Bronchial epithelial cell (primary cell): ENCODE measurements around the gene DLGAP4. TPM values are rescaled to one million over a fixed set of nuclear protein-coding genes. Genes with fewer than 3 reads are reported as not detected.

Source experiments
- DNase-seq: peaks from one replicate; pipeline ENCODE4 v3.0.0-alpha.2; 2010; ENCODE audit warnings: low read depth
- FAIRE-seq: peaks from 2 replicates; lab custom pipeline; 2011; peaks lifted over from hg19 to GRCh38; lab: Jason Lieb, UNC
- H3K27me3 ChIP-seq: 2 replicates; pipeline ENCODE4 v1.5.1; 2011; ENCODE audit warnings: low read length; ENCODE audit not compliant: control insufficient read depth, insufficient read depth
- H3K36me3 ChIP-seq: 2 replicates; pipeline ENCODE4 v1.5.1; 2011; ENCODE audit warnings: low read length; ENCODE audit not compliant: control insufficient read depth, insufficient read depth
- H3K4me3 ChIP-seq: 2 replicates; pipeline ENCODE4 v1.5.1; 2011; ENCODE audit warnings: mild to moderate bottlenecking, low read depth, low read length, control low read depth
- total RNA-seq: library from RNA; depleted of rRNA; stranded (reverse); fragments of >200 nt; gene quantifications from 2 replicates; pipeline ENCODE4 v1.2.1, GENCODE V29; 2014
- TF ChIP-seq, protein P1 (sequence below): IDR thresholded peaks from 2 replicates; pipeline ENCODE4 v1.5.1; 2011; ENCODE audit warnings: mild to moderate bottlenecking, moderate library complexity, low read length, control low read depth, inconsistent platforms; ENCODE audit not compliant: insufficient read depth, severe bottlenecking

Gene DLGAP4
- total RNA-seq, 1 donor from 2014 or later = 5.5 TPM

DNA sequence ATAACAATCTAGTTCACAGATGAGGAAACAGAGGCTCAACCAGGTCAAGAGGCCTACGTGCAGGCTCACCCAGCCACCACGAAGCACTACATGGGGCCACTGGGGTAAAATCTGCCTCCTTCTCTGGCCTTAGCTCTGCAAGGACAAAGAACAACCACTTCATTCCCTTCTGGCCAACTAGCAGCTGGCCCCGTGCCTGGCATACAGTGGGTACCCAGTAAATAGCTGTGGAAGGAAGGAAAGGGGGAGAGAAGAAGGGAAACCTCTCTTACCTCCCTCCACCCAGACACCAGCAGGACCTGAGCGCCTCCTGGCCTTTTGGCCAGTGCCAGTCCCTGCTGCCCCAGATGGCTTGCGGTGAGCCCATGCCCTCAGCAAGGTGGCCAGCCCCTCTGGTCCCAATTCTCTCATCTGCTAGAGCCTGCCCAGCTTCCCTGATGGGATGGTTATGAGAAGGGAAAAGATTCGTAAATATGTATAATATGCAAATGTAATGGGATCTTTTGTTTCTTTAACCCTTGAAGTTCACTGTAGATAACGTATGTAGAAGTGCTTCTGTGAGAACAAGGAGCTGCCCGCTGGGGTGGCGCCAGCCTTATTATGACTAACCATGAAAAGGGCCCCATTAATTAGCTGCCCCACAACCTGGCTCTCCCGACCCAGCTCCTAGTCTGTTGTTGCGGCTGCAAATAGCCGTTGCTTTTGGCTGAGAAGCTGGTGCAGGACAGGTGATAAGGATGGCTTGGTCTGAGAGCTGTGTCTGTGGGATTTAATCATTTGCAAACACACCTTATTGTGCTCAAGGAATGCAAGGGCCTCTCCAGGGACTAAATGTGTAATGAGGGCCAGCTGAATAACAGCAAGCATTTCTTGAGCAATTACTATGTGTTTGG, 62.0 kb downstream of the DLGAP4 start:
- no peak for FAIRE-seq
- DNase-seq = no peak
- H3K4me3 ChIP-seq = no peak overlapping the region
- H3K36me3 ChIP-seq = no peaks in the 10 kb centered on the region
- TF ChIP-seq, protein P1, sequence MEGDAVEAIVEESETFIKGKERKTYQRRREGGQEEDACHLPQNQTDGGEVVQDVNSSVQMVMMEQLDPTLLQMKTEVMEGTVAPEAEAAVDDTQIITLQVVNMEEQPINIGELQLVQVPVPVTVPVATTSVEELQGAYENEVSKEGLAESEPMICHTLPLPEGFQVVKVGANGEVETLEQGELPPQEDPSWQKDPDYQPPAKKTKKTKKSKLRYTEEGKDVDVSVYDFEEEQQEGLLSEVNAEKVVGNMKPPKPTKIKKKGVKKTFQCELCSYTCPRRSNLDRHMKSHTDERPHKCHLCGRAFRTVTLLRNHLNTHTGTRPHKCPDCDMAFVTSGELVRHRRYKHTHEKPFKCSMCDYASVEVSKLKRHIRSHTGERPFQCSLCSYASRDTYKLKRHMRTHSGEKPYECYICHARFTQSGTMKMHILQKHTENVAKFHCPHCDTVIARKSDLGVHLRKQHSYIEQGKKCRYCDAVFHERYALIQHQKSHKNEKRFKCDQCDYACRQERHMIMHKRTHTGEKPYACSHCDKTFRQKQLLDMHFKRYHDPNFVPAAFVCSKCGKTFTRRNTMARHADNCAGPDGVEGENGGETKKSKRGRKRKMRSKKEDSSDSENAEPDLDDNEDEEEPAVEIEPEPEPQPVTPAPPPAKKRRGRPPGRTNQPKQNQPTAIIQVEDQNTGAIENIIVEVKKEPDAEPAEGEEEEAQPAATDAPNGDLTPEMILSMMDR = no peak
- peaks cover 1% of the 10 kb centered on the region for H3K27me3 ChIP-seq

DNA sequence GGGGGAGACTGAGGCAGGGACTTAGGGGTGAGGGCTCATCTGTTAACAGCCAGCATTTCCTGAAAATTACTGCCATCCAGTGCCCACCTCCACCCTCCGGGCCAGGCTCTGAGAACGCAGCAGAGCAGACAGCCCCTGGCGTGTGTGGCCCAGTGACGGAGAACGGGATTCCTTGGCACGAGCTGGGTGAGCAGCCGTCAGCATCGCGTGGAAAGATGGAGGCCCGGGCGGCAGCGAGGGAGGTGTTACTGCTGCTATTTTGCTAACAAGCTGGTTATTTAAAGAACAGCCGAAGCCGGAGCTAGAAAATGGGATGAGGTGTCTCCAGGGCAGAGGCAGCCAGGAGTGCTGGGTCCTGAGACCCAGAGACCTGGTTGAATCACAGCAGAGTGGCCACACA, 62.7 kb downstream of the DLGAP4 start:
- FAIRE-seq = no peak
- TF ChIP-seq, protein P1 = no peak
- no peak for DNase-seq
- H3K27me3 ChIP-seq = peaks cover 1% of the 10 kb centered on the region
- no peak overlapping the region for H3K4me3 ChIP-seq
- no peaks in the 10 kb centered on the region for H3K36me3 ChIP-seq

DNA sequence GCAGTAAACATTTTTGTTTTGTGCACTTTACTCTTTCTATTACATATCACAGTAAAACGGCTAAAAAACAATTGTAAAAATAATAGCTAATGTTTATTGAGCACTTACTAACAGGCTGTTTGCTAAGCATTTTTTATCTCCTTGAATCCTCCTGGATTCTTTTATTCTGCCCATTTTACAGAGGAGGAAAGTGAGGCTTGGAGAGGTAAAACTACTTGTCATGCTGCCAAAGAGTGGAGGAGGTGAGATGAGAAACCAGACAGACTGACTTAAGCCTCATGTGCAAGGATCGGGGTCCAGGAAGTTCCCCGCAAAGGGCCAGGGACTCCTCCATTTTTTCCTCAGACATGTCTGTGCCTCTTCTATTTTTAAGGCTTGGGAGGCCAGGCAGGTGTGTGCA, 63.6 kb downstream of the DLGAP4 start:
- TF ChIP-seq, protein P1 = no peak
- FAIRE-seq (no peak), DNase-seq (no peak)
- peaks cover 1% of the 10 kb centered on the region for H3K27me3 ChIP-seq
- no peaks in the 10 kb centered on the region for H3K36me3 ChIP-seq
- no peak overlapping the region for H3K4me3 ChIP-seq

DNA sequence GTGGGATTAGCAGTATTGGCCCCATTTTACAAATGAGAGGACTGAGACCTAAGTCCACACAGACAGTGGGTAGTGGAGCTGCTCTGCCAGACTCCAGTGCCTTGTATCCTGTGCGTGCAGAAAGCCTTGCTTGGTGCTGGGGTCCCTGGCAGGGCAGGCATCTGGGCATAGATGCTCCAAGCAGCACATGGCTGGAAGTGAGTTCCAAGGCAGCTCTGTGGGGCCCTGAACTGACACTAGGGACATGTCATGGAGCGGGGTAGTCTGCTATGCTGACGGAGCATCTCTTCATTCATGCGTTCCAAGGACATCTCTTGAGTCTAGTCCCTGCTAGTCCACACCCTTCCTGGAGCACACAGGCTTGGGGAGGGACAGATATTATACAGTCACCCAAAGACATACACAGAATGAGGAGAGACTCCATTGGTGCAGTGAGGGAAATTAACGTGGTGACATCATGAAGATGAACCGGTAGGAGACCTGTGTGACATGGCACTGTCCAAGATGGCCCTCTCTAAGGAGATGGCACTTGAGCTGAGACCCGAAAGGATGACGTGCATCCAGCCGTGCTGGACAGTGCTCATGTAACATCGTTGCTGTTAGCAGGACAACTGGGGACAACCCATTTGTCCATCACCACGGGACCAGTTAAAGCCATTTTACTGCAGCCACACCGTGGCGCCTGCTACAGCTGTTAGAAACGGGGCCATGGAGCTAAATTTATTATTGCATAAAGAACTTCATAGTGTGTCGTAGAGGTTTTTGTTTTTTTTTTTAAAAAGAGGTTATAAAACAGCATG, 65.1 kb downstream of the DLGAP4 start:
- TF ChIP-seq, protein P1 = no peak
- Histone ChIP-seq H3K27me3 (no peaks in the 10 kb centered on the region), H3K36me3 (no peaks in the 10 kb centered on the region), H3K4me3 (no peak overlapping the region)
- no peak for DNase-seq
- FAIRE-seq = no peak

DNA sequence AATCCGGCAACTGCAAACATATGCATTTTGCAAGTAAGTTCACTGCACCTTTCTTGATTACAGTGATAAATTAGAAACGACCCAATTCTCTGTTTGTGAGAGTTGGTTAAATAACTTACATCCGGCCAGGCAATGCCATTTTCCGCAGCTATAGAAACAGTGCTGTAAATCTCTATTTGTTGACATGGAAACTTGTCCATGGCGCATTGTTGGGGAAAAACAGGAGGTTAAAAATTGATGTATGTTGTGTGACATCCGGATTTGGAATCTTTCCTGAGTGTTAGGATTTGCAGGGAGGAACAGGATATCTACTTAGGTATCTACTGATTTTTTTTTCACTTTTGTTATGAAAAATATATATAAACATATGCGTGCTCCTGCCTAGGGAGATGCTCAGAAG, 66.5 kb downstream of the DLGAP4 start:
- Histone ChIP-seq H3K27me3 (no peaks in the 10 kb centered on the region), H3K4me3 (no peak overlapping the region), H3K36me3 (no peaks in the 10 kb centered on the region)
- TF ChIP-seq, protein P1 = no peak
- no peak for DNase-seq
- FAIRE-seq = no peak
